Left cardiac atrium (tissue), 4 donors: ENCODE data around the gene B2M. TPM values are rescaled to one million over a fixed set of nuclear protein-coding genes. Genes with fewer than 3 reads are reported as not detected.
"Not testable (repeated sequence)": the region's sequence is repeated elsewhere in the genome, so short reads cannot be mapped to it uniquely, and the experiment has no call there.

Experiments
- ATAC-seq, 2 donors: fragments of 200-7000 bp; cut with Tn5 transposase; one replicate each; pipeline ENCODE4 v1.9.1; 2020; ENCODE audit warnings: mild to moderate bottlenecking in 2 of 2, moderate library complexity in 2 of 2
- DNase-seq: peaks from one replicate; pipeline ENCODE4 v3.0.0-alpha.2; 2020
- intact Hi-C, 2 donors: fragments of 100-400 bp; cut with DNase I; formaldehyde crosslinking; loops; one replicate each; pipeline versions ENCODE4 v1.14.1 to v1.15.1; 2022 to 2023
- total RNA-seq, 2 donors: library from RNA; stranded (reverse); fragmentation: NEBNext Ultra II Directional; extraction: Animal tissue kit (Norgen Biotek cat#: 25700); gene quantifications; one replicate each; pipeline ENCODE4 v1.2.1, GENCODE V29; 2021
- donor health status: DM: no; HTN: yes; CAD: no.
- donor health status: DM: no; HTN: yes; CAD: no; lungs with severe emphysema.
- donor health status: DM: yes; HTN: yes; CAD: no.
- donor health status: Dilated cardiomyopathy.

Gene B2M
- total RNA-seq, 2 donors from 2014 or later, result 1,362 to 1,570 TPM

- no peak for ATAC-seq
- intact Hi-C loops, result no loop called here
Observed at GRCh38 chr15:44692659-44693058, 18.7 kb upstream of the B2M start.

GRCh38 chr15:44694416-44694815 lies 16.9 kb upstream of the B2M start:
- intact Hi-C loops, result no loop called here
- ATAC-seq (no peak), DNase-seq (no peak)

More at GRCh38 chr15:44692659-44693058, 18.7 kb upstream of the B2M start:
- DNase-seq, result no peak

- no peak for DNase-seq
- intact Hi-C loops, result no loop called here
- ATAC-seq, result no peak
Observed at GRCh38 chr15:44695294-44695693, 16.0 kb upstream of the B2M start.

DNA sequence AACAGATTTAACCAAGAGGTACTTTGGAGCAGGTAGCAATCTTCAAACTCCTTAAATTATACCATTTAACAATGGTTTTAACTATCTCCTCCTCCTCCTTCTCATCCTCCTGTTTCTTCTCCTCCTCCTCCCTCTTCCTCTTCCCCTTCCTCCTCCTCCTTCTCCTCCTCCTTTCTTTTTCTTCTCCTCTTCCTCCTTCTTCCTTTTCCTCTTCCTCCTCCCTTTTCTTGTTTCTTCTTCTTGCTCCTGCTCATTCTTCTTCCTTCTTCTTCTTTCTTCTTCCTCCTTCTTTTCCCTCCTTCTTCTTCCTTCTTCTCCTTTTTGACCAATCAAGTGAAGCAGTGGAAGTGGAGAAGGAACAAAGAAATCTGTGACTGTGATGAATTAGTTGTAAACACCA lies 14.3 kb upstream of the B2M start:
- DNase-seq (no peak), ATAC-seq (no peak)
- intact Hi-C loops, result no loop called here

- DNase-seq, result no peak
- intact Hi-C loops, result no loop called here
Observed at GRCh38 chr15:44698641-44699040, 12.7 kb upstream of the B2M start.

DNA sequence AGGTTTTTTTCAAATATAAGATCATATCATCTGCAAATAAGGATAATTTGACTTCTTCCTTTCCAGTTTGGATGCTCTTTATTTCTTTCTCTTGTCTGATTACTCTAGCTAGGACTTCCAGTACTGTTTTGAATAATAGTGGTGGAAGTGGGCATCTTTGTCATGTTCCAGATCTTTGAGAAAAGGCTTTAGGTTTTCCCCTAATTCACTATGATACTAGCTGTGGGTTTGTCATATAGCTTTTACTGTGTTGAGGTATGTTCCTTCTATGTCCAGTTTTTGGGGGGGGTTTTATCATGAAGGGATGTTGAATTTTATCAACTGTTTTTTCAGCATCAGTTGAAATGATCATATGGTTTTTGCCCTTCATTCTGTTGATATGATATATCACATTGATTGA lies 10.6 kb upstream of the B2M start:
- intact Hi-C loops, ATAC-seq, DNase-seq: not testable (repeated sequence)

More at GRCh38 chr15:44698641-44699040, 12.7 kb upstream of the B2M start:
- no peak for ATAC-seq

- intact Hi-C loops, result no loop called here
- no peak for DNase-seq
- no peak for ATAC-seq
Observed at GRCh38 chr15:44705986-44706385, 5.3 kb upstream of the B2M start.

DNA sequence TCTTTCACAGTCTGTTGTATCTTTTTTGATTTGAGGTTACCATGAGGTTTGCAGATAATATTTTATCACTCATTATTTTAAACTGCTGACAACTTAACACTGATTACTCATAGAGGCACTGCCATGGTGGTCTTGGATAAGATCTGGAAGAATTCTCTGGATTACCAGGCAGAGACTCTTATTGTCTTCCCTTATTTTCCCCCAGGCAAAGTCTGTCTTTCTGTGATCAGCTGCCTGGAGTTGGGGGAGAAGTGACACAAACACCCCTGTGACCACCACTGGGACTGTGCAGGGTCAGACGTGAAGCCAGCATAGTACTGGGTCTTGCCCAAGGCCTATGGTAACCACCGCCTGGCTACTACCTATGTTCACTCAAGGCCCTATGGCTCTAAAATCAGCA lies 4.9 kb upstream of the B2M start:
- DNase-seq (no peak), ATAC-seq (no peak)
- intact Hi-C loops, result no loop called here

DNA sequence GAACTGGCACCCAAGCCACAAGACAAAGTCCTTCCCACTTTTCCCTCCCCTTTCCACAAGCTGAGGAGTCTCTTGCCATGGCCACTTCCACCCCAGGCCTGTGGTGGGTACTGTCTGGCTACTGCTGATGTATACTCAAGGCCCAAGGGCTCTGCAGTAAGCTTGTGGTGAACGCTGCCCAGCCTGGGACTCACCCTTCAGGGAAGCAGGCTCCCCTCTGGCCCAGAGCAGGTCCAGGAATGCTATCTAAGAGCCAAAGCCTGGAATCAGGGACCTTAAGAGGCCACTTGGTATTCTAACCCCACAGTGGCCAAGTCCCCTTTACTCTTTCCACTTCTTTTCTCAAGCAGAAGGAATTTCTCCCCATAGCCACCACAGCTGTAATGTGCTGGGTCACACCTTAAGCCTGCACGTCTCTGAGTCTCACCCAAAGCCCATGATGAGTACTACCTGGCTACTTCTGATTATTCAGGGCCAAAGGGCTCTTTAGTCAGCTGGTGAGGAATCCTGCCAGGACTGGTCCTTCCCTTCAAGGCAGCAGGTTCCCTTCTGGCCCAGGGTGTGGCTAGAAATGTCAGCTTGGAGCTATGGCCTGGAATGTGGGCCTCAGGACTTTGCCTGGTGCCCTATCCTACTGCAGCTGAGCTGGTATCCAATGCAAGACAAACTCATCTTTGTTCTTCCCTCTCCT lies 4.2 kb upstream of the B2M start:
- ATAC-seq (no peak), DNase-seq (no peak)
- intact Hi-C loops, result no loop called here

DNA sequence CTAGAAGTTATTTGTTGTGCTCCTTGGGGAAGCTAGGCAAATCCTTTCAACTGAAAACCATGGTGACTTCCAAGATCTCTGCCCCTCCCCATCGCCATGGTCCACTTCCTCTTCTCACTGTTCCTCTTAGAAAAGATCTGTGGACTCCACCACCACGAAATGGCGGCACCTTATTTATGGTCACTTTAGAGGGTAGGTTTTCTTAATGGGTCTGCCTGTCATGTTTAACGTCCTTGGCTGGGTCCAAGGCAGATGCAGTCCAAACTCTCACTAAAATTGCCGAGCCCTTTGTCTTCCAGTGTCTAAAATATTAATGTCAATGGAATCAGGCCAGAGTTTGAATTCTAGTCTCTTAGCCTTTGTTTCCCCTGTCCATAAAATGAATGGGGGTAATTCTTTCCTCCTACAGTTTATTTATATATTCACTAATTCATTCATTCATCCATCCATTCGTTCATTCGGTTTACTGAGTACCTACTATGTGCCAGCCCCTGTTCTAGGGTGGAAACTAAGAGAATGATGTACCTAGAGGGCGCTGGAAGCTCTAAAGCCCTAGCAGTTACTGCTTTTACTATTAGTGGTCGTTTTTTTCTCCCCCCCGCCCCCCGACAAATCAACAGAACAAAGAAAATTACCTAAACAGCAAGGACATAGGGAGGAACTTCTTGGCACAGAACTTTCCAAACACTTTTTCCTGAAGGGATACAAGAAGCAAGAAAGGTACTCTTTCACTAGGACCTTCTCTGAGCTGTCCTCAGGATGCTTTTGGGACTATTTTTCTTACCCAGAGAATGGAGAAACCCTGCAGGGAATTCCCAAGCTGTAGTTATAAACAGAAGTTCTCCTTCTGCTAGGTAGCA lies 851 bp upstream of the B2M start:
- intact Hi-C loops, result loop anchor here in 1 of 2 donors (1.0 kb wide), 1 partner anchor 47 kb away; the partner anchor contains the start of gene SPG11
- no peak for ATAC-seq
- peak; percentile 47 for DNase-seq

DNA sequence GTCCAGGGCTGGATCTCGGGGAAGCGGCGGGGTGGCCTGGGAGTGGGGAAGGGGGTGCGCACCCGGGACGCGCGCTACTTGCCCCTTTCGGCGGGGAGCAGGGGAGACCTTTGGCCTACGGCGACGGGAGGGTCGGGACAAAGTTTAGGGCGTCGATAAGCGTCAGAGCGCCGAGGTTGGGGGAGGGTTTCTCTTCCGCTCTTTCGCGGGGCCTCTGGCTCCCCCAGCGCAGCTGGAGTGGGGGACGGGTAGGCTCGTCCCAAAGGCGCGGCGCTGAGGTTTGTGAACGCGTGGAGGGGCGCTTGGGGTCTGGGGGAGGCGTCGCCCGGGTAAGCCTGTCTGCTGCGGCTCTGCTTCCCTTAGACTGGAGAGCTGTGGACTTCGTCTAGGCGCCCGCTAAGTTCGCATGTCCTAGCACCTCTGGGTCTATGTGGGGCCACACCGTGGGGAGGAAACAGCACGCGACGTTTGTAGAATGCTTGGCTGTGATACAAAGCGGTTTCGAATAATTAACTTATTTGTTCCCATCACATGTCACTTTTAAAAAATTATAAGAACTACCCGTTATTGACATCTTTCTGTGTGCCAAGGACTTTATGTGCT lies 527 bp downstream of the B2M start:
- peak; percentile 54 for DNase-seq
- peak; percentile 55 to 70 for ATAC-seq
- intact Hi-C loops, result loop anchor here in 1 of 2 donors (1.0 kb wide), 2 partner anchors 16 to 49 kb away; partner anchors contain the start of gene SPG11

DNA sequence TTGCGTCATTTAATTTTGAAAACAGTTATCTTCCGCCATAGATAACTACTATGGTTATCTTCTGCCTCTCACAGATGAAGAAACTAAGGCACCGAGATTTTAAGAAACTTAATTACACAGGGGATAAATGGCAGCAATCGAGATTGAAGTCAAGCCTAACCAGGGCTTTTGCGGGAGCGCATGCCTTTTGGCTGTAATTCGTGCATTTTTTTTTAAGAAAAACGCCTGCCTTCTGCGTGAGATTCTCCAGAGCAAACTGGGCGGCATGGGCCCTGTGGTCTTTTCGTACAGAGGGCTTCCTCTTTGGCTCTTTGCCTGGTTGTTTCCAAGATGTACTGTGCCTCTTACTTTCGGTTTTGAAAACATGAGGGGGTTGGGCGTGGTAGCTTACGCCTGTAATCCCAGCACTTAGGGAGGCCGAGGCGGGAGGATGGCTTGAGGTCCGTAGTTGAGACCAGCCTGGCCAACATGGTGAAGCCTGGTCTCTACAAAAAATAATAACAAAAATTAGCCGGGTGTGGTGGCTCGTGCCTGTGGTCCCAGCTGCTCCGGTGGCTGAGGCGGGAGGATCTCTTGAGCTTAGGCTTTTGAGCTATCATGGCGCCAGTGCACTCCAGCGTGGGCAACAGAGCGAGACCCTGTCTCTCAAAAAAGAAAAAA lies 1.2 kb downstream of the B2M start:
- DNase-seq (peak; percentile 78), ATAC-seq (peak; percentile 53 to 69)
- intact Hi-C loops, result loop anchor here in 1 of 2 donors (1.0 kb wide), 1 partner anchor 16 kb away; no protein-coding TSS in a partner anchor

- intact Hi-C loops, result no loop called here
- DNase-seq, result no peak
- ATAC-seq, result no peak
Observed at GRCh38 chr15:44713006-44713966, 2.0 kb downstream of the B2M start.

DNA sequence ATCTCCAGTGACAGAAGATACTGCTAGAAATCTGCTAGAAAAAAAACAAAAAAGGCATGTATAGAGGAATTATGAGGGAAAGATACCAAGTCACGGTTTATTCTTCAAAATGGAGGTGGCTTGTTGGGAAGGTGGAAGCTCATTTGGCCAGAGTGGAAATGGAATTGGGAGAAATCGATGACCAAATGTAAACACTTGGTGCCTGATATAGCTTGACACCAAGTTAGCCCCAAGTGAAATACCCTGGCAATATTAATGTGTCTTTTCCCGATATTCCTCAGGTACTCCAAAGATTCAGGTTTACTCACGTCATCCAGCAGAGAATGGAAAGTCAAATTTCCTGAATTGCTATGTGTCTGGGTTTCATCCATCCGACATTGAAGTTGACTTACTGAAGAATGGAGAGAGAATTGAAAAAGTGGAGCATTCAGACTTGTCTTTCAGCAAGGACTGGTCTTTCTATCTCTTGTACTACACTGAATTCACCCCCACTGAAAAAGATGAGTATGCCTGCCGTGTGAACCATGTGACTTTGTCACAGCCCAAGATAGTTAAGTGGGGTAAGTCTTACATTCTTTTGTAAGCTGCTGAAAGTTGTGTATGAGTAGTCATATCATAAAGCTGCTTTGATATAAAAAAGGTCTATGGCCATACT lies 4.0 kb downstream of the B2M start:
- ATAC-seq (no peak), DNase-seq (no peak)
- intact Hi-C loops, result no loop called here

DNA sequence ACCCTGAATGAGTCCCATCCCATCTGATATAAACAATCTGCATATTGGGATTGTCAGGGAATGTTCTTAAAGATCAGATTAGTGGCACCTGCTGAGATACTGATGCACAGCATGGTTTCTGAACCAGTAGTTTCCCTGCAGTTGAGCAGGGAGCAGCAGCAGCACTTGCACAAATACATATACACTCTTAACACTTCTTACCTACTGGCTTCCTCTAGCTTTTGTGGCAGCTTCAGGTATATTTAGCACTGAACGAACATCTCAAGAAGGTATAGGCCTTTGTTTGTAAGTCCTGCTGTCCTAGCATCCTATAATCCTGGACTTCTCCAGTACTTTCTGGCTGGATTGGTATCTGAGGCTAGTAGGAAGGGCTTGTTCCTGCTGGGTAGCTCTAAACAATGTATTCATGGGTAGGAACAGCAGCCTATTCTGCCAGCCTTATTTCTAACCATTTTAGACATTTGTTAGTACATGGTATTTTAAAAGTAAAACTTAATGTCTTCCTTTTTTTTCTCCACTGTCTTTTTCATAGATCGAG lies 4.5 kb downstream of the B2M start:
- DNase-seq (no peak), ATAC-seq (no peak)
- intact Hi-C loops, result no loop called here

GRCh38 chr15:44716983-44717602 lies 5.8 kb downstream of the B2M start:
- no peak for DNase-seq
- ATAC-seq, result no peak
- intact Hi-C loops, result no loop called here
